Gastroesophageal sphincter (tissue), 3 donors: Measurements from ENCODE around the gene CYP46A1.

Experiments
- CTCF ChIP-seq, 4 experiments: fragments of 200-600 bp in 2 of 4; fragments of 450-650 bp in 2 of 4; sonication (generic) in 1 of 4; IDR thresholded peaks; one replicate each; pipeline ENCODE4 v1.5.1; 2017 to 2019; ENCODE audit warnings: antibody characterized with exemption in 4 of 4, mild to moderate bottlenecking in 2 of 4, moderate library complexity in 2 of 4
- POLR2A ChIP-seq, 2 donors: fragments of 450-650 bp; IDR thresholded peaks; one replicate each; pipeline ENCODE4 v1.6.1; 2017; ENCODE audit warnings: antibody characterized with exemption in 2 of 2, mild to moderate bottlenecking in 2 of 2, moderate library complexity in 1 of 2
- POLR2AphosphoS5 ChIP-seq: sonication (generic); formaldehyde crosslinking; IDR thresholded peaks from one replicate; pipeline ENCODE4 v1.6.1; 2017; ENCODE audit warnings: antibody characterized with exemption

- TF ChIP-seq CTCF (IDR thresholded peaks at IDR 0.05) (no peak), POLR2AphosphoS5 (no peak), POLR2A (IDR thresholded peaks at IDR 0.05) (no peak)
These were observed 46.5 kb upstream of the CYP46A1 start for GRCh38 chr14:99637624-99638023.
